Neuron (in vitro differentiated cells): ENCODE data around the gene CD82.

Source experiments
- H2AFZ ChIP-seq: one replicate; pipeline ENCODE4 v1.6.1; 2013; ENCODE audit warnings: low read depth, mild to moderate bottlenecking, inconsistent platforms, low read length, moderate library complexity
- H3K27me3 ChIP-seq: one replicate; pipeline ENCODE4 v1.6.1; 2013; ENCODE audit warnings: low read length; ENCODE audit not compliant: insufficient read depth
- H3K36me3 ChIP-seq: one replicate; pipeline ENCODE4 v1.6.1; 2013; ENCODE audit warnings: low read length; ENCODE audit not compliant: insufficient read depth
- H3K4me1 ChIP-seq: one replicate; pipeline ENCODE4 v1.6.1; 2013; ENCODE audit warnings: low read length; ENCODE audit not compliant: insufficient read depth
- H3K4me3 ChIP-seq: 2 replicates; pipeline ENCODE4 v1.5.1; 2013; ENCODE audit warnings: mild to moderate bottlenecking, low read length, moderate library complexity
- H3K9me3 ChIP-seq: one replicate; pipeline ENCODE4 v1.6.1; 2013; ENCODE audit warnings: low read length

CD82 gene

DNA sequence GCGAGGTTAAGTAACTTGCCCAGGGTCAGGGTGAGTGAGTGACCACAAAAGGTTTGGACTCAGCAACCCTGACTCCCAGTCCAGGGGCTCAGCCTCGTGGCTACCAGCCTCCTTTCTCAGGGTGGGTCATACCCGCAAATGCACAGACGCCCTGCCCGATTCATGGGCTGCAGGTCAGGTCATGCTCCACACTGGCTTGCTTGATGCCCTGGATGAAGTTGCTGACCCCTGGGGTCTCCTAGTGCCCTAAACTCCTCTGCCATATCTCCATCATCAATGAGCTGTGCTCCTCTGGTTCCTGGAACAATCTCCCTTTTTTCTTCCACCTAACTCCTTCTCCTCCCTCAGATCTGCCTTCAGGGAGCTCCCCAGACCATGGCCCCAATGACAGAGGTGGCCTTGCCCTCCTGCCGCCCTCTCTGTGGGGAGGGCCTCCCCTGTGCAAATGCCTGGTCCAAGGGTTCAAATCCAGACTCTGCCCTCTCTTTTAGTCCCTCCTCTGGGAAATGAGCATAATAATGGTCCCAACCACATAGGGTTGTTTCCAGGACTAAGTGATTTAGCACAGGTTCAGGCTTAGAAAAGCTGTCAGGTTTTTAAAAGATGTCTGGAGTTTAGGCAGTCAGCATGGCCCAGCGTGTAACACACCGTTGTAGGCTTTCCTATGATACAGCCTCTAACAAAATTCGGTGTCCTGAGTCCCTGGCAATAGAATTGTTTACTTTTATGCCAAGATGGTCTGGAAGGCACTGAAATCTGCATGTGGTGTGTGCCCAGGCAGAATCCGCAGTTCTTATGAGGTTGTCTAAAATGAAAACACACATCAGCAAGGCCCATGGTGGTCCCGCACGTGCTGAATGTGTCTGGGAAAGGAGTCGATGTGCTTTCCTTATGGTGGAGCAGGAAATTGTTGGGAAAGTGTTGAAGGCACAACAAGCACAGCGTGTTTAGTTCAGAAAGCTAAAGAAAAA, 63.6 kb downstream of the CD82 start:
- peaks cover 7% of the 10 kb centered on the region for H3K27me3 ChIP-seq
- H3K36me3 ChIP-seq = no peaks in the 10 kb centered on the region

DNA sequence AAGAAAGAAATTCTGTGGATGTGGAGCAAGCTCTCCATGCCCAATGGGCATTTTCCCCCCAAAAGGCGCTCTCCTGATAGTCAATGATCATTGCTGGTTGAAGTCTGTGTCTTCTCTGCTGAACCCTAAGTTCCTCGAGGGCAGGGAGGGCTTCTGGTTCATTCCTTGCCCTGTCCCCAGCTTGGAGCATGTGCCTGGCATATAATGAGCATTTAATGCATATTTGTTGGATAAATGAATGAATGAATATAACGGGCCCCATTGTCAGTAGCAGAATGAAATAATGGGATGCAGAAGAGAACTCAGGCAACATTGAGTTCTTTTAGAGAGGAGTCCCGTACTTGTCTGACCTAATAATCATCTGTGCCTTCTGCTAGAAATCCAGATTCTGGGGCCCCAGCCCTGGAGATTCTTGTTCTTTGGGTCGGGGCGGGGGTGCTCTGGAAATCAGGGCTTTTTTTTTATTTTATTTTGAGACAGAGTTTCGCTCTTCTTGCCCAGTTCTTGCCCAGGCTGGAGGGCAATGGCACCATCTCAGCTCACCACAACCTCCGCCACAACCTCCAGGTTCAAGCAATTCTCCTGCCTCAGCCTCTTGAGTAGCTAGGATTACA, 64.4 kb downstream of the CD82 start:
- Histone ChIP-seq H3K36me3 (no peaks in the 10 kb centered on the region), H3K4me3 (no peak overlapping the region), H3K4me1 (peaks cover 5% of the 10 kb centered on the region)

More for the DNA sequence above, 63.6 kb downstream of the CD82 start:
- no peaks in the 10 kb centered on the region for H3K4me1 ChIP-seq
- H3K9me3 ChIP-seq = no peaks in the 10 kb centered on the region
- no peak overlapping the region for H2AFZ ChIP-seq
- H3K4me3 ChIP-seq = no peak overlapping the region

DNA sequence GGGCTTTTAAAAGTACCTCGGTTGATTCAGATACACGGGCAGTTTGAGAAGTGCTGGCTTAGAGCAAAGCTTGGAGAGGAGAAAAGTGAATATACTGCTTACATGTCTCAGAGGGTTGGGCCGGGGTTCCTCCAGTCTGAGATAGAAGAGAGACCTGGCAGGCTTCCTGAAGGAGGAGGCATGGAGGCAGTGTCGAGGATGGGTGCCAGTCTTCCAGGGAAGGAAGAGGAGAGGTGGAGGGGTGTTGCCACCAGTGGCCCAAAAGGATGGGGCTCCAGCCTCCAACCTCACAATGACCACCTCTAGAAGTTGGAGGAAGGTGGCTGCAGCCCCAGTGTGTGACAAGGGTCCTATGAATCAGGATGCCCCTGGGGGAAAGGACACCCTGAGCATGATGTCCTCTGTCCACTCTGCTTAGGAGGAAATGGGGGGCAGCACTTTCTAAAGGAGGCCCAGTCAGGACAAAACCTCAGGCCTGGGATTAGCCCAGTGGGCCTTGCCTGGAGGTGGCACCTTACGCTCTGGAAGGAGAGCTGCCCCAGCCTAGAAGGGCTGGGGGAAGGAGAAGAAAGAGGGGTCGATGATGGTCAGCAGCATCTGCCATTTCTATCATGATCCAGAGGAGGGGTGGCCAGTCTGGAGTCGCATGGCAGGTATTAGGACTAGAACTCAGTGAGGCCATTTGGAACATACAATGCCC, 65.2 kb downstream of the CD82 start:
- H3K27me3 ChIP-seq = peaks cover 7% of the 10 kb centered on the region
- no peak overlapping the region for H2AFZ ChIP-seq
- H3K36me3 ChIP-seq = no peaks in the 10 kb centered on the region
- H3K9me3 ChIP-seq = no peaks in the 10 kb centered on the region
- H3K4me3 ChIP-seq = no peak overlapping the region
- H3K4me1 ChIP-seq = peaks cover 5% of the 10 kb centered on the region

More for the DNA sequence above, 64.4 kb downstream of the CD82 start:
- peaks cover 7% of the 10 kb centered on the region for H3K27me3 ChIP-seq
- H3K9me3 ChIP-seq = no peaks in the 10 kb centered on the region
- H2AFZ ChIP-seq = no peak overlapping the region

DNA sequence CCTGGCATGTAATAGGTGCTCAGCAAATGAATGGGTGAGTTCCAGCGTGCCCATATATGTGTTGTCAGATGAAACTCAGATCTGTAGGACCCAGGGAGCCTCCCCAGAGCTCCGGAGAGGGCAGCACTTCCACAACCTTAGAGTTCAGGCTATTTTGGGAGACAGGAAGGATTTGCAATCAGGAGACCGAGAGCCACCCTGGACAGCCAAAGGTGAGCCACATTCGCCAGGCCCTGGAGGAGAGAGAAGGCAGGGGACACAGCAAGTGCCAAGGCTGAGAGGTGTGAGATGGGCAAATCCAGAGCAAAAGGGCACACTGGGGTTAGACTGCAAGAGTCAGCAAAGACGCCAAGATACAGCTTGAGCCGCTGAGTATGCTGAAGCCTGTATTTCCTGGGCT, 66.4 kb downstream of the CD82 start:
- H3K36me3 ChIP-seq = no peaks in the 10 kb centered on the region
- no peaks in the 10 kb centered on the region for H3K9me3 ChIP-seq
- H3K4me1 ChIP-seq = peaks cover 5% of the 10 kb centered on the region
- peaks cover 9% of the 10 kb centered on the region for H3K27me3 ChIP-seq
- no peak overlapping the region for H2AFZ ChIP-seq
- no peak overlapping the region for H3K4me3 ChIP-seq

DNA sequence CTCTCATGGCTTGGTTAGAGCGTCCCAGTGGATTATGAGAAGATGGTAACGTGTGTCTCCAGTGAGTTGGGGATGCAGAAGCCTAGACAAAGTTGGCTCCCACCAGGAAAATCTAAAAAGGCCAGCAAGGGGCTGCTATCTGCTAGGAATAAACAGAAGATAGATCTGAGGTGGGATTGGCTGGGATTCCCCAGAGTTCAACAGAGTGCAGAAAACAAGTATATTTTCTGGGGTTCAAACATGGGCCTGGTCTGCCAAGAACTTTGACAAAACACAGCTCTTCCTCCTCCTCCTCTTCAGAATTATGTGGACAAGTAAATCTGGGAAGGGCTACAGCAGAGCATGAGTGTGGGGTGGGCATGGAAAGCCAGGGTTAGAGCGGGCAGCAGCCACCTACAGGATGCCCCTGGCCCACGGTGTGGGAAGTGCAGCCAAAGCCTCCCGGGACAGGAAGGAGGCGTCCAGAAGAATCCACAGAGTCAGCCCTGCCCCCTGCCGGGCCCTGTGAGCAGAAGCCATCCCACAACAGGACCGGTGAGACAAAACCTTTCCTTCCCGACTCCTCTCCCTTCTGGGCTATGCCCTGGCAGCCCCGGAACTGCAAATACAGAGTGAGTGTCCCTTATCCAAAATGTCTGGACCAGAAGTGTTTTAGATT, 67.1 kb downstream of the CD82 start:
- H3K27me3 ChIP-seq = peaks cover 9% of the 10 kb centered on the region
- no peak overlapping the region for H2AFZ ChIP-seq
- peaks cover 5% of the 10 kb centered on the region for H3K4me1 ChIP-seq
- H3K9me3 ChIP-seq = no peaks in the 10 kb centered on the region
- H3K4me3 ChIP-seq = no peak overlapping the region
- no peaks in the 10 kb centered on the region for H3K36me3 ChIP-seq

DNA sequence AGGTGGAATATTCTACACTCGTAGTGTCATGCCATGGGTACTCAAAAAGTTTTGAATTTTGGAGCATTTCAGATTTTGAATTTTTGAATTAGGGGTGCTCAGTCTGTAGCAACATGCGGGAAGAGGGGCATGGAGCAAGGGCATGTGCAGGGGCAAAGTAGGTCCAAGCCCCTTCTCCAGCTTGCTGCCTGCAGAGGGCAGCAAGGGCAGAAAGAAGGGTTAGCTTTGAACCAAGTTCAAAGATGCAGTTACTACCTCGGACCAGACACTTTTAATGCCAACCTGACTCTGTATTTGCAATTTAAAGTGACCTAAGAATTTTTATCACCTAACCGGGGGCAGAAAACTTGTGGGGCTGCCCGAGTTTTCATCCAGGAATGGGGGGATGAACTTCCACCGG, 68.2 kb downstream of the CD82 start:
- peaks cover 5% of the 10 kb centered on the region for H3K4me1 ChIP-seq
- H3K36me3 ChIP-seq = no peaks in the 10 kb centered on the region
- H3K4me3 ChIP-seq = no peak overlapping the region
- no peak overlapping the region for H2AFZ ChIP-seq
- peaks cover 2% of the 10 kb centered on the region for H3K27me3 ChIP-seq
- H3K9me3 ChIP-seq = no peaks in the 10 kb centered on the region

DNA sequence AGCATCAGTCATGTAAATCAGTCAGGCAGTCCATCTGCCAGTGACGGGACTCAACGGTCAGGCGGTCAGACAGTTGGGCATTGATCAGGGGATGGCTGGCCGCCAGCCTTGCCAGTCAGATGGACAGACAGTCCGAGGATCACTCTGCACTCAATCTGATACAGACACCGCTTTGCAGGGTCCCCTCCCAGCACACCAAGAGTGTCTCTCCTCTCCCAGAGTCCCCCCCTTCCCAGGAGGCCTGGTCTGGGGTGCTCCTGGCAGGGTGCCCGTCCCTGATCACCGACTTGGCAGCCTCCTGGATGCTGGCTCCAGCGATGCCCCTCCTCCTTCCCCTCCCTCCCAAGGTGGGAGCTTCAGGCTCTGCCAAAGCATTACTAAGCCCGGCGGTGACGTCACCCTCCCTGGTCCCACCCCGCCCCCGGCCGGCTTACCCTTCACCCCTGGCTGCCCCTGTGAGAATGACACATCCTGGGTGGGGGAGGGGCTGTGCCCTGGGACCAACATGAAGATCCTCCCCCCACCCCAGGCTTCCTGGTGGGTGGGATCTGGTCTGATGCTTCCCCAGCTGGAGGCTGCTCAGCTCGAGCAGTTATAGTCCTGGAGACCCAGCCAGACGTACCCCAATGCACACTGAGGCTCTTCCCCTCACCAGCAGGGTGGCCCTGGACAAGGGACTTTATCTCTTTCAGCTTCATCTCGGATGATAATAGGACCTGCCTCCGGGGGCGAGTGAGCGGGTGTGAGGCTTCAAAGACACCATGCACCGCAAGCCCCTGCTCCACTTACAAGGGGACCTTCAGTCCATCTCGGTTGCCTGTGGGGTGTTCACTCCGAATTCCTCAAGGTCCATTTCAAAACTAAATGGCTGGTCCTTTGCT, 69.2 kb downstream of the CD82 start:
- Histone ChIP-seq H2AFZ (no peak overlapping the region), H3K9me3 (no peaks in the 10 kb centered on the region), H3K36me3 (no peaks in the 10 kb centered on the region)

DNA sequence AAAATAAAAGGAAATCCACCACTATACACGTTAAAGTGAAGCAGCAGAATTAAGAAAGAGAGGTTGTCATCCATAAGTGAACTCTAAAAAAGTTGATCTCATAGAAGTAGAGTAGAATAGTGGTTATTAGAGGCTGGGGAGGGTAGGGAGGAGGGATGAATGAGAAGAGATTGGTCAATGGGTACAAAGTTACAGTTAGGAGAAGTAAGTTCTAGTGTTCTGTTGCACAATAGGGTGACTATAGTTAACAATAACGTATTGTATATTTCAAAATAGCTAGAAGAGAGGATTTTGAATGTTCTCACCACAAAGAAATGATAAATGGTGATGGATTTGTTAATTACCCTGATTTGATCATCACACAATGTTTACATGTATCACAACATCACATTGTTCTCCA, 72.0 kb downstream of the CD82 start:
- no peaks in the 10 kb centered on the region for H3K36me3 ChIP-seq
- no peak overlapping the region for H2AFZ ChIP-seq
- H3K27me3 ChIP-seq = peaks cover 2% of the 10 kb centered on the region
- H3K4me3 ChIP-seq = no peak overlapping the region
- peaks cover 5% of the 10 kb centered on the region for H3K4me1 ChIP-seq
- H3K9me3 ChIP-seq = no peaks in the 10 kb centered on the region

More for the DNA sequence above, 69.2 kb downstream of the CD82 start:
- Histone ChIP-seq H3K27me3 (peaks cover 2% of the 10 kb centered on the region), H3K4me1 (peaks cover 5% of the 10 kb centered on the region), H3K4me3 (no peak overlapping the region)

DNA sequence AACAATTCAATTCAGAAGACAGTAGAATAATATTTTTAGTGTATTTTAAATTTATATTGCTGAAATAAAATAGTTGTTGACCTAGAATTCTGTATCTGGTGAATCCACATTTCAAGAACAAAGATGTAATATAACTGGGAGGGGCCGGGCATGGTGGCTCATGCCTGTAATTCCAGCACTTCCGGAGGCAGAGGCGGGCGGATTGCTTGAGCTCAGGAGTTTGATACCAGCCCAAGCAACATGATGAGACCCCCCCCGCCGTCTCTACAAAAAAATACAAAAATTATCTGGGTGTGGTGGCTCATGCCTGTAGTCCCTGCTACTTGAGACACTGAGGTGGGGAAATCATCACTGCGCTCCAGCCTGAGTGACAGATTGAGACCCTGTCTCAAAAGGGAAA, 72.6 kb downstream of the CD82 start:
- H3K27me3 ChIP-seq = peaks cover 2% of the 10 kb centered on the region

DNA sequence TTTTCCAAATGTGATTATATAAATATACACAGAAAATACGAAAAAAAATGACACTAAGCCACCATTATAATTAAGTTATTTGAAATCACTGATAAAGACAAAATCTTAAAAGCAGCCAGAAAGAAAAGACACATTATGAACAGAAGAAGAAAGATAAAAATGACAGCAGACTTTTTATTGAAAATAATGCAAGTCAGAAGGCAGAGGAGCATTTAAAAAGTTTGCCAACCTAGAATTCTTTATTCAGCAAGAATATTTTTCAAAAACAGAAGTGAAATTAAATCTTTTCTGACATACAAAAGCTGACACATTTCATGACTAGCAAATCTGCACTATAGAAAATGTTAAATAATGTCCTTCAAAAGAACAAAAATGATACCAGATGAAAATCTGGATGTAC, 77.8 kb downstream of the CD82 start:
- Histone ChIP-seq H3K27me3 (no peaks in the 10 kb centered on the region), H3K4me1 (peaks cover 5% of the 10 kb centered on the region), H3K36me3 (no peaks in the 10 kb centered on the region), H3K9me3 (no peaks in the 10 kb centered on the region), H3K4me3 (no peak overlapping the region), H2AFZ (no peak overlapping the region)

More for the DNA sequence above, 72.6 kb downstream of the CD82 start:
- H3K36me3 ChIP-seq = no peaks in the 10 kb centered on the region
- H3K4me1 ChIP-seq = peaks cover 5% of the 10 kb centered on the region
- no peaks in the 10 kb centered on the region for H3K9me3 ChIP-seq
- H3K4me3 ChIP-seq = no peak overlapping the region
- no peak overlapping the region for H2AFZ ChIP-seq

DNA sequence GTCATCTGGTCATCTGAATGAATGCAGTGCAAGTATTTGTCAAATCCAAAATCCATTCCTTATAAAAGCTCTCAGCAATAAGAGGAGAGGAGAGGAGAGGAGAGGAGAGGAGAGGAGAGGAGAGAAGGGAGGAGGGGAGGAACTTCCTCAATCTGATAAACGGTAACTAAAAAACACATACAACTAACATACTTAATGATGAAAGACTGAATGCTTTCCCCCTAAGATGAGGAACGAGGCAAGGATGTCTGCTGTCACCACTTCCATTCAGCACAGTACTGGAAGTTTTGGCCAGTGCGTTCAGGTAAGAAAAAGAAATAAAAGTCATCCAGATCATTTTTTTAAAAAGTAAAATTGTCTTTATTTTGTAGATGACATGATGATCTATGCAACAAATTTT, 80.4 kb downstream of the CD82 start:
- Histone ChIP-seq H3K9me3 (no peaks in the 10 kb centered on the region), H3K36me3 (no peaks in the 10 kb centered on the region), H2AFZ (no peak overlapping the region), H3K4me1 (peaks cover 5% of the 10 kb centered on the region), H3K27me3 (no peaks in the 10 kb centered on the region), H3K4me3 (no peak overlapping the region)
